ENCODE results near the gene RYK. TPM values are rescaled to one million over a fixed set of nuclear protein-coding genes. Genes with fewer than 3 reads are reported as not detected.

Gene RYK
- polyA plus RNA-seq, 1 of the 3 experiments (the other 2 are of a cell fraction) = 25.9 TPM

GRCh38 chr3:134194247-134194646 lies 56.4 kb downstream of the RYK start:
- TF ChIP-seq USF1 (IDR thresholded peaks at IDR 0.05; ENCODE audit: borderline replicate concordance, low read depth) (no peak), FOXJ3 (CRISPR knock-in tag; IDR thresholded peaks at IDR 0.05) (no peak), TAF1 (IDR thresholded peaks at IDR 0.05; ENCODE audit: borderline replicate concordance, low read depth, low read length) (no peak)
- H3K4me3 ChIP-seq (ENCODE audit: low read depth in 2 of 2, low read length in 1 of 2) = no peak overlapping the region
- no peak overlapping the region for H3K9ac ChIP-seq
- H3K27ac ChIP-seq (ENCODE audit: low read depth in 2 of 2, low read length in 1 of 2) = no peak overlapping the region
- no peak overlapping the region for H2AFZ ChIP-seq (ENCODE audit: low read depth)
- ChIA-PET POLR2A (no interaction called here), CTCF (interaction anchor here (1.1 to 11.9 kb wide), 6 partner anchors 17 to 292 kb away, joined by 3 to 133 read pairs (median 3); partner anchors contain the start of genes ANAPC13 and CEP63)
- no peaks in the 10 kb centered on the region for H3K4me1 ChIP-seq (ENCODE audit: control insufficient read depth in 1 of 2, insufficient read depth in 2 of 2, low read depth in 1 of 2, low read length in 1 of 2)
- H3K27me3 ChIP-seq (ENCODE audit: insufficient read depth) = no peaks in the 10 kb centered on the region
- H3K9me2 ChIP-seq = no peaks in the 10 kb centered on the region
- no peak for DNase-seq
- no peaks in the 10 kb centered on the region for H4K20me1 ChIP-seq (ENCODE audit: insufficient read depth)
- WGBS (ENCODE audit: low lambda C conversion rate) = 98% methylated on average over 2 of the region's 2 CpGs
- peaks cover 10% of the 10 kb centered on the region for H3F3A ChIP-seq (replicated peaks; ENCODE audit: insufficient read depth)
- no peaks in the 10 kb centered on the region for H3K9me3 ChIP-seq
- H3K4me2 ChIP-seq = no peak overlapping the region
- H3K36me3 ChIP-seq (replicated peaks in 1 of 2; ENCODE audit: control insufficient read depth in 1 of 2, insufficient read depth in 2 of 2, low read length in 1 of 2) = peaks cover 46 to 55% of the 10 kb centered on the region in 2 experiments
- no peaks in the 10 kb centered on the region; the same call in 1 of the 2 replicates for H3K79me2 ChIP-seq (ENCODE audit: insufficient read depth)

- POLR2A ChIA-PET = no interaction called here
- no peak overlapping the region for H3K9ac ChIP-seq
Measured at GRCh38 chr3:134190250-134190649, 60.4 kb downstream of the RYK start.

More at GRCh38 chr3:134190250-134190649, 60.4 kb downstream of the RYK start:
- H3K27ac ChIP-seq (ENCODE audit: low read depth in 2 of 2, low read length in 1 of 2) = no peak overlapping the region
- no peaks in the 10 kb centered on the region for H3F3A ChIP-seq (replicated peaks; ENCODE audit: insufficient read depth)
- no peak for DNase-seq
- WGBS (ENCODE audit: low lambda C conversion rate) = 97% methylated on average over 3 of the region's 3 CpGs
- TF ChIP-seq SMC3 (IDR thresholded peaks at IDR 0.05; ENCODE audit: low read depth, low read length) = no peak
- TF ChIP-seq RXRA (IDR thresholded peaks at IDR 0.05; ENCODE audit: borderline replicate concordance, low read depth) = no peak
- TF ChIP-seq FOXJ3 (CRISPR knock-in tag; IDR thresholded peaks at IDR 0.05) = no peak
- no peak for TF ChIP-seq FOXM1 (IDR thresholded peaks at IDR 0.05; ENCODE audit: low read depth)
- no peak for TF ChIP-seq SIN3A (IDR thresholded peaks at IDR 0.05; ENCODE audit: borderline replicate concordance, low read depth, low read length)
- TF ChIP-seq RAD21 (IDR thresholded peaks at IDR 0.05; ENCODE audit: low read length) = no peak
- TF ChIP-seq IRF3 (IDR thresholded peaks at IDR 0.05; ENCODE audit: low read depth, low read length) = no peak
- TF ChIP-seq YY1 (IDR thresholded peaks at IDR 0.05; ENCODE audit: low read depth) = no peak
- no peak for TF ChIP-seq RCOR1 (IDR thresholded peaks at IDR 0.05; ENCODE audit: low read length)
- TF ChIP-seq USF2 (IDR thresholded peaks at IDR 0.05; ENCODE audit: borderline replicate concordance, low read depth, low read length) = no peak
- no peak for TF ChIP-seq TAF1 (IDR thresholded peaks at IDR 0.05; ENCODE audit: borderline replicate concordance, low read depth, low read length)
- no peak for TF ChIP-seq TCF12 (IDR thresholded peaks at IDR 0.05)
- TF ChIP-seq CTCF (IDR thresholded peaks at IDR 0.05) = no peak; the same call in 1 of the 2 replicates
- no peak for TF ChIP-seq JUND (IDR thresholded peaks at IDR 0.05)
- peaks cover 56 to 58% of the 10 kb centered on the region in 2 experiments for H3K36me3 ChIP-seq (replicated peaks in 1 of 2; ENCODE audit: control insufficient read depth in 1 of 2, insufficient read depth in 2 of 2, low read length in 1 of 2)
- H3K79me2 ChIP-seq (ENCODE audit: insufficient read depth) = no peaks in the 10 kb centered on the region; the same call in 1 of the 2 replicates
- H3K4me3 ChIP-seq (ENCODE audit: low read depth in 2 of 2, low read length in 1 of 2) = no peak overlapping the region
- H4K20me1 ChIP-seq (ENCODE audit: insufficient read depth) = no peaks in the 10 kb centered on the region
- CTCF ChIA-PET = interaction anchor here (0.8 to 1.6 kb wide), 3 partner anchors 18 to 260 kb away, joined by 3 to 5 read pairs (median 3); no protein-coding TSS in a partner anchor
- H3K9me3 ChIP-seq = no peaks in the 10 kb centered on the region
- H2AFZ ChIP-seq (ENCODE audit: low read depth) = no peak overlapping the region
- no peak overlapping the region for H3K4me2 ChIP-seq
- H3K4me1 ChIP-seq (ENCODE audit: control insufficient read depth in 1 of 2, insufficient read depth in 2 of 2, low read depth in 1 of 2, low read length in 1 of 2) = no peaks in the 10 kb centered on the region
- no peaks in the 10 kb centered on the region for H3K27me3 ChIP-seq (ENCODE audit: insufficient read depth)
- no peaks in the 10 kb centered on the region for H3K9me2 ChIP-seq
